Measurements from ENCODE around the gene KRT13.
"Not testable (repeated sequence)": the region's sequence is repeated elsewhere in the genome, so short reads cannot be mapped to it uniquely, and the experiment has no call there.

Gene KRT13

DNA sequence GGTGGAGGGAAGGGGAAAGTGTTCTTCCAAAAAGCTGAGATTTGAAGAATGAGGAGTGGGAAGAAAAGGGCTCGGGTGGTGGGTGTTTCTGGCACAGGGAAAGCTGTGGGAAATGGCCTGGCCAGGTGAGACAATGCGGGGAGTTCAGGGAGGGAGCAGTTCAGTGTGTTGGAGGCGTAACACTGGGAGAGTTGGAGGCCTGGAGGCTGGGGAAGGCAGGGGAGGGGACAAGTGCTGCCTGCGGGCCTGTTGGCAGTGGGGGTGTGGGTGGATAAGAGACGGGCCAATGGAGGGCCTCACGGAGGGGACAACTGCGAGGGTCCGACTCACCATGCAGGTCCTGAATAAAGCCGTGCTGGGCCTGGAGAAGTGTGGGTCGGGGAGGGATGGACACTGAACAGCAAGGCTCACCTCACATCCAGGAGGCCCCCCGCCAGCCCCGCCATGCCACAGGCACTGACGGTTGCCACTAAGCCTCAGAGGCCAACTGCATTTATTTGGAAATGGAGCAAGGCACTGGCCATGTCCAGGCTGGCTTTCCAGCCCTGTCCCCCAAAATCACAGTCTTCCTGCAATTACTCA, 40.5 kb upstream of the KRT13 start:
- H3K27ac ChIP-seq (ENCODE audit: low read depth, low read length), result no peak overlapping the region
- no peaks in the 10 kb centered on the region for H3K36me3 ChIP-seq (ENCODE audit: insufficient read depth, low read length)
- no peaks in the 10 kb centered on the region for H3K9me3 ChIP-seq (ENCODE audit: low read length)
- no peak overlapping the region for H3K9ac ChIP-seq (ENCODE audit: low read length)
- H3K27me3 ChIP-seq (ENCODE audit: control insufficient read depth in 1 of 2, insufficient read depth in 2 of 2, low read length in 2 of 2), result no peaks in the 10 kb centered on the region
- H3K4me1 ChIP-seq (ENCODE audit: insufficient read depth, low read length), result peaks cover 14% of the 10 kb centered on the region
- no peak overlapping the region for H3K4me3 ChIP-seq (ENCODE audit: low read depth in 1 of 2, low read length in 2 of 2)

DNA sequence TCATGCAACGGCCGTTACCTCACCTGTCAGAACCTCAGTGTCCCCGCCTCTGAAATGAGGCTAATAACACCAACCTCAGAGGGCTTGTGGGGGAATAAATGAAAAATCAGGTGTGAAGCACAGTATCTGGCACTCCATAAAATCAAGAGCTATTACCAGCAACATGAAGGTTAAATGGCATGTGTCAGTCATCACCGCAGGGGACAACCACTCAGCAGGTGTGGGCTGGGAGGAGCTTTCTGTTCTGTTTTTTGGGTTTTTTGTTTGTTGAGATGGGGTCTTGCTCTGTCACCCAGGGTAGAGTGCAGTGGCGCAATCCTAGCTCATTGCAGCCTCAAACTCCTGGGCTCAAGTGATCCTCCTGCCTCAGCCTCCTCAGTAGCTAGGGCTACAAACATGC, 39.5 kb upstream of the KRT13 start:
- peaks cover 14% of the 10 kb centered on the region for H3K4me1 ChIP-seq (ENCODE audit: insufficient read depth, low read length)
- no peaks in the 10 kb centered on the region for H3K27me3 ChIP-seq (ENCODE audit: control insufficient read depth in 1 of 2, insufficient read depth in 2 of 2, low read length in 2 of 2)
- no peak overlapping the region for H3K9ac ChIP-seq (ENCODE audit: low read length)
- H3K4me3 ChIP-seq (ENCODE audit: low read depth in 1 of 2, low read length in 2 of 2), result no peak overlapping the region
- no peaks in the 10 kb centered on the region for H3K36me3 ChIP-seq (ENCODE audit: insufficient read depth, low read length)
- H3K27ac ChIP-seq (ENCODE audit: low read depth, low read length), result no peak overlapping the region
- H3K9me3 ChIP-seq (ENCODE audit: low read length), result no peaks in the 10 kb centered on the region

DNA sequence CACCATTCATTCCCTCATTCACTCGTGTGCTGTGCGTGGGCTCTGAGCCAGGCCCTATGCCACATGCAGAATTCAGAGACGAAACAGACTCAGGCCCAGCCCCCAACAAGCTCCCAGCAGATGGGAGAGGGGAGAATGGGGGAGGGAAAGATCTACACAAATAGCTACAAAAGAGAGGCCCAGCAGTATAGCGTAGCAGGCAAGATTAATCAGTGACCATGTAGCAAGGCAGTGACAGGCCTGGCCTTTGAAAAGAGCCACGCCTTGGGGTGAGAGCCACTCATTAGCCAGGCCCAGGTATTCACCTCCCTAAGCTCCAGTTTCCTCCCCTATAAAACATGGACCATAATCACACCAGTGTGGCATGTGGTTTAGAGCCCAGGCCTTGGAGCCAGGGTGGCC, 39.1 kb upstream of the KRT13 start:
- Histone ChIP-seq H3K27ac (ENCODE audit: low read depth, low read length) (no peak overlapping the region), H3K9ac (ENCODE audit: low read length) (no peak overlapping the region), H3K27me3 (ENCODE audit: control insufficient read depth in 1 of 2, insufficient read depth in 2 of 2, low read length in 2 of 2) (no peaks in the 10 kb centered on the region), H3K9me3 (ENCODE audit: low read length) (no peaks in the 10 kb centered on the region), H3K4me3 (ENCODE audit: low read depth in 1 of 2, low read length in 2 of 2) (no peak overlapping the region), H3K36me3 (ENCODE audit: insufficient read depth, low read length) (no peaks in the 10 kb centered on the region), H3K4me1 (ENCODE audit: insufficient read depth, low read length) (peaks cover 14% of the 10 kb centered on the region)

- not testable (repeated sequence) for H3K4me1 ChIP-seq (ENCODE audit: insufficient read depth, low read length); H3K27me3 ChIP-seq (ENCODE audit: control insufficient read depth in 1 of 2, insufficient read depth in 2 of 2, low read length in 2 of 2); H3K9ac ChIP-seq (ENCODE audit: low read length); H3K36me3 ChIP-seq (ENCODE audit: insufficient read depth, low read length); H3K9me3 ChIP-seq (ENCODE audit: low read length); H3K27ac ChIP-seq (ENCODE audit: low read depth, low read length); H3K4me3 ChIP-seq (ENCODE audit: low read depth in 1 of 2, low read length in 2 of 2)
These were observed 37.4 kb upstream of the KRT13 start for GRCh38 chr17:41542786-41543185.

- no peak overlapping the region for H3K27ac ChIP-seq (ENCODE audit: low read depth, low read length)
- H3K9ac ChIP-seq (ENCODE audit: low read length), result no peak overlapping the region
These were observed 36.9 kb upstream of the KRT13 start for GRCh38 chr17:41542357-41542756.

DNA sequence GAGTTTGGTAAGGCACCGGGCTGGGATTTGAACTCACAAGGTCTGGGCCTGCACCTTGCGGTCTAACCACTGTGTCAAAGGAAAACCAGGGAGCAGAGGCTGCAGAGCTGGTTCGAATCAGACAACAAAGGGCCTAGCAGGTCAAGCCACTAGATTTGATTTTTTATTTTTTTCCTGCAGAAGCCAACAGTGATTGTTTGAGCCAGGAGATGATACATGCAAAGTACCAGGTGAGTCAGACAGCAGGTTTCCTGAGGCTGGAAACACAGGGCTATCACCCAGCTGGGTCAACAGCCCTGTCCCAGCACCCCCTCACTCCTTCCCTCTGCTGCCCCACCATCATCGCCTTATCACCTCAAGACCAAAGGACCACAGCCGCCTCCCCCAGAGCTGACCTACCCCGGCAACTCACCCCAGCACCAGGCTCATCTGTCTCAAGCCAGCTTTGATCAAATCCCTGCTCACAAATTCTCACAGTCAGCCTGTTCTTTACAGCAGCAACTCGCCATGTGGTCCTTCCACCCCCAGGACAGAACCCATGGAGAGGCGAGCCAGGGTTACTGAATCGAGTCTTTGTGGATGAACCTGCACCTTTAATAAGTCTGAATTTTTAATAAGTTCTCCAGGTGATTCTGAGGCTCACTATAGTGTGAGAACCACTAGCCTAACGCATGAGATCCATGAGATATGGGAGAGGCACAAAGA, 35.7 kb upstream of the KRT13 start:
- Histone ChIP-seq H3K4me3 (ENCODE audit: low read depth in 1 of 2, low read length in 2 of 2) (no peak overlapping the region), H3K36me3 (ENCODE audit: insufficient read depth, low read length) (no peaks in the 10 kb centered on the region), H3K9me3 (ENCODE audit: low read length) (no peaks in the 10 kb centered on the region), H3K27me3 (ENCODE audit: control insufficient read depth in 1 of 2, insufficient read depth in 2 of 2, low read length in 2 of 2) (no peaks in the 10 kb centered on the region), H3K27ac (ENCODE audit: low read depth, low read length) (no peak overlapping the region), H3K9ac (ENCODE audit: low read length) (no peak overlapping the region), H3K4me1 (ENCODE audit: insufficient read depth, low read length) (no peaks in the 10 kb centered on the region)

More at GRCh38 chr17:41542357-41542756, 36.9 kb upstream of the KRT13 start:
- Histone ChIP-seq H3K36me3 (ENCODE audit: insufficient read depth, low read length) (no peaks in the 10 kb centered on the region), H3K4me3 (ENCODE audit: low read depth in 1 of 2, low read length in 2 of 2) (no peak overlapping the region), H3K27me3 (ENCODE audit: control insufficient read depth in 1 of 2, insufficient read depth in 2 of 2, low read length in 2 of 2) (no peaks in the 10 kb centered on the region), H3K9me3 (ENCODE audit: low read length) (no peaks in the 10 kb centered on the region), H3K4me1 (ENCODE audit: insufficient read depth, low read length) (no peaks in the 10 kb centered on the region)

DNA sequence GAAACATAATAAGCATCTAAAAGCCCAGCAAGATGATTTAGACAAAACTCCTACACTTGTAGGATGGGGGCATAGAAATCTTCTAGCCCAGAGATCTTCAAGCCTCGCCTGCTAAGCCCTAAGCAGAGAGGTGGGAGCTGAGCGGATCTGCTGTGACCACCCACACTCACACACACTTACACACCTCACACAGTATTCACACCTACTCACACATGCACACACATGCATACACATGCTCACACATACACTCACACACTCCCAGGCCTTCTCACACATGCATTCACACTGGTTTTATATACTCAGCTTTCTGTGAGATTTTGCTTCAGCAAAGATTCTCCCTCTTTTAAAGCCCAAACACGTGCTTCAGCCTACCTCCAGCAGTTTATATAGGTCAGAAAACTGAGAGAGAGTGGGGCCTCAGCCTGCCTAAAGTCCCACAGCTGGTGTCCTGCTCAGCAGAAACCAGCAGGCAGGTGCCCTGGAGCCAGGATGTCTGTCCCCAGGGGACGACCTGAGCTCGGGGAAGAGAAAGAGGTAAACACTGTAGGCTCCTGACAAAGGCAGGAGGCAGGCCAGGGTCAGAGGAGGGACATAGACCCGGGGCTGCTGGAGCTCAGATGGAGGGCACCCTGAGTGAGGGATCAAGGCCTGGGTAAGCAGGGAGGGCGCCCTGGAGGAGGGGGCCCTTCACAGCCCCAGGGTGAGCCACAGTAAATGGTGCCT, 34.7 kb upstream of the KRT13 start:
- Histone ChIP-seq H3K27ac (ENCODE audit: low read depth, low read length) (no peak overlapping the region), H3K4me1 (ENCODE audit: insufficient read depth, low read length) (no peaks in the 10 kb centered on the region), H3K27me3 (ENCODE audit: control insufficient read depth in 1 of 2, insufficient read depth in 2 of 2, low read length in 2 of 2) (no peaks in the 10 kb centered on the region), H3K9ac (ENCODE audit: low read length) (no peak overlapping the region), H3K4me3 (ENCODE audit: low read depth in 1 of 2, low read length in 2 of 2) (no peak overlapping the region), H3K9me3 (ENCODE audit: low read length) (no peaks in the 10 kb centered on the region), H3K36me3 (ENCODE audit: insufficient read depth, low read length) (no peaks in the 10 kb centered on the region)

GRCh38 chr17:41539071-41539492, 33.7 kb upstream of the KRT13 start:
- Histone ChIP-seq H3K27ac (ENCODE audit: low read depth, low read length) (no peak overlapping the region), H3K27me3 (ENCODE audit: control insufficient read depth in 1 of 2, insufficient read depth in 2 of 2, low read length in 2 of 2) (no peaks in the 10 kb centered on the region), H3K9me3 (ENCODE audit: low read length) (no peaks in the 10 kb centered on the region), H3K9ac (ENCODE audit: low read length) (no peak overlapping the region), H3K36me3 (ENCODE audit: insufficient read depth, low read length) (no peaks in the 10 kb centered on the region), H3K4me3 (ENCODE audit: low read depth in 1 of 2, low read length in 2 of 2) (no peak overlapping the region), H3K4me1 (ENCODE audit: insufficient read depth, low read length) (no peaks in the 10 kb centered on the region)

- Histone ChIP-seq H3K4me3 (ENCODE audit: low read depth in 1 of 2, low read length in 2 of 2) (no peak overlapping the region), H3K36me3 (ENCODE audit: insufficient read depth, low read length) (no peaks in the 10 kb centered on the region), H3K27me3 (ENCODE audit: control insufficient read depth in 1 of 2, insufficient read depth in 2 of 2, low read length in 2 of 2) (no peaks in the 10 kb centered on the region), H3K4me1 (ENCODE audit: insufficient read depth, low read length) (no peaks in the 10 kb centered on the region), H3K9ac (ENCODE audit: low read length) (no peak overlapping the region), H3K27ac (ENCODE audit: low read depth, low read length) (no peak overlapping the region), H3K9me3 (ENCODE audit: low read length) (no peaks in the 10 kb centered on the region)
These were observed 33.2 kb upstream of the KRT13 start for GRCh38 chr17:41538565-41538991.

DNA sequence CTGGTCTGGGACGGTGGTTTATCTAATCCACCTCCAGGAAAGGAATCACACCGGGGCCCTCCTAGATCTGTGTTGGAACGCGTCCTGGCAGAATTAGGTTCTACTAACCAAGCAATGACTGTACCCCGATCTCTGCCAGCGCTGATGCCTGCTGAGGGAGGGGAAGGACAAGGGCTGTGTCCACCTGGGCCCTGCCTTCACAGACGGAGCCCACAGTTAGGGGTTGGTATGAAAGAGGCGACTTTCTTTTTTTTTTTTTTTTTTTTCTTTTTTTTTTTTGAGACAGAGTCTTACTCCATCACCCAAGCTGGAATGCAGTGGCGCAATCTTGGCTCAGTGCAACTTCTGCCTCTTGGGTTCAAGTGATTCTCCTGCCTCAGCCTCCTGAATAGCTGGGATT, 32.6 kb upstream of the KRT13 start:
- no peaks in the 10 kb centered on the region for H3K4me1 ChIP-seq (ENCODE audit: insufficient read depth, low read length)
- H3K9ac ChIP-seq (ENCODE audit: low read length), result no peak overlapping the region
- no peaks in the 10 kb centered on the region for H3K9me3 ChIP-seq (ENCODE audit: low read length)
- H3K27ac ChIP-seq (ENCODE audit: low read depth, low read length), result no peak overlapping the region
- no peaks in the 10 kb centered on the region for H3K27me3 ChIP-seq (ENCODE audit: control insufficient read depth in 1 of 2, insufficient read depth in 2 of 2, low read length in 2 of 2)
- no peaks in the 10 kb centered on the region for H3K36me3 ChIP-seq (ENCODE audit: insufficient read depth, low read length)
- no peak overlapping the region for H3K4me3 ChIP-seq (ENCODE audit: low read depth in 1 of 2, low read length in 2 of 2)

GRCh38 chr17:41537614-41537954, 32.2 kb upstream of the KRT13 start:
- H3K9ac ChIP-seq (ENCODE audit: low read length), result no peak overlapping the region
- no peaks in the 10 kb centered on the region for H3K4me1 ChIP-seq (ENCODE audit: insufficient read depth, low read length)
- H3K4me3 ChIP-seq (ENCODE audit: low read depth in 1 of 2, low read length in 2 of 2), result no peak overlapping the region
- no peaks in the 10 kb centered on the region for H3K36me3 ChIP-seq (ENCODE audit: insufficient read depth, low read length)
- H3K27me3 ChIP-seq (ENCODE audit: control insufficient read depth in 1 of 2, insufficient read depth in 2 of 2, low read length in 2 of 2), result no peaks in the 10 kb centered on the region
- no peaks in the 10 kb centered on the region for H3K9me3 ChIP-seq (ENCODE audit: low read length)
- no peak overlapping the region for H3K27ac ChIP-seq (ENCODE audit: low read depth, low read length)

Measured in muscle layer of colon (tissue), 2 donors.